Right cardiac atrium (tissue), 5 donors: ENCODE results near the gene MASP1. TPM values are rescaled to one million over a fixed set of nuclear protein-coding genes. Genes with fewer than 3 reads are reported as not detected.
A peak's percentile ranks its signal among the peaks of the same experiment; 100 is the strongest.

Experiments
- ATAC-seq, 2 donors: fragments of 200-7000 bp; cut with Tn5 transposase; one replicate each; pipeline versions ENCODE4 v1.8.0 to v1.9.1; 2020; ENCODE audit warnings: moderate library complexity in 2 of 2, mild to moderate bottlenecking in 1 of 2
- DNase-seq, 3 donors: peaks; one replicate each; pipeline ENCODE4 v3.0.0-alpha.2; 2020
- H3K27ac ChIP-seq: one replicate; pipeline ENCODE4 v1.5.1; 2013; ENCODE audit warnings: mild to moderate bottlenecking, low read length, control low read depth, moderate library complexity
- H3K27me3 ChIP-seq: one replicate; pipeline ENCODE4 v1.6.1; 2013; ENCODE audit not compliant: control insufficient read depth, insufficient read depth
- H3K4me1 ChIP-seq: one replicate; pipeline ENCODE4 v1.6.1; 2013; ENCODE audit warnings: low read length; ENCODE audit not compliant: control insufficient read depth, insufficient read depth
- H3K4me3 ChIP-seq: one replicate; pipeline ENCODE4 v1.5.1; 2013; ENCODE audit warnings: low read length, control low read depth
- H3K9me3 ChIP-seq: one replicate; pipeline ENCODE4 v1.6.1; 2013; ENCODE audit warnings: low read length; ENCODE audit not compliant: control insufficient read depth
- WGBS: extraction: QIAGEN DNeasy Blood & Tissue Kit; methylation state at CpG from one replicate; pipeline ENCODE4 v1.1.7; 2013; 5-methylcytosine and 5-hydroxymethylcytosine counted together
- intact Hi-C, 4 donors: fragments of 100-400 bp; cut with DNase I; formaldehyde crosslinking; loops; one replicate each; pipeline versions ENCODE4 v1.11.0 to v1.14.0; 2022 to 2023
- polyA plus RNA-seq: library from polyadenylated mRNA; stranded (reverse); fragments of 200-250 nt; gene quantifications from one replicate; pipeline ENCODE4 v1.2.3, GENCODE V29; 2013
- total RNA-seq, 4 donors: library from RNA; stranded (reverse); fragmentation: NEBNext Ultra II Directional; extraction: Animal tissue kit (Norgen Biotek cat#: 25700); gene quantifications; one replicate each; pipeline ENCODE4 v1.2.1, GENCODE V29; 2021
- donor health status: healthy with polysubstance abuse.
- donor health status: DM: no; HTN: yes; CAD: no.
- donor health status: DM: no; HTN: no; CAD: no.
- donor health status: DM: no; HTN: yes; CAD: no; lungs with severe emphysema.
- donor health status: DM: yes; HTN: yes; CAD: no.

MASP1 gene
- total and polyA plus RNA-seq, 5 donors: 21.0 to 56.3 (median 29.9) TPM

- ATAC-seq (peak; percentile 28 to 46), DNase-seq (peak in 2 of 3 donors; percentile 49 to 58)
- Histone ChIP-seq H3K27me3 (no peaks in the 10 kb centered on the region), H3K4me3 (no peak overlapping the region), H3K9me3 (no peaks in the 10 kb centered on the region), H3K4me1 (peaks cover 3% of the 10 kb centered on the region), H3K27ac (peak overlapping the region; percentile 79)
- intact Hi-C loops: no loop called here
- 83% methylated on average over 5 of the region's 5 CpGs for WGBS
These were observed 5.0 kb downstream of the MASP1 start for GRCh38 chr3:187286467-187287059.

- Histone ChIP-seq H3K9me3 (no peaks in the 10 kb centered on the region), H3K27ac (no peak overlapping the region), H3K4me1 (no peaks in the 10 kb centered on the region), H3K4me3 (no peak overlapping the region), H3K27me3 (no peaks in the 10 kb centered on the region)
- DNase-seq: peak in 2 of 3 donors; percentile 33 to 40
- peak; percentile 53 to 59 for ATAC-seq
- intact Hi-C loops: no loop called here
- 68% methylated on average over 4 of the region's 4 CpGs for WGBS
These were observed 10.3 kb downstream of the MASP1 start for GRCh38 chr3:187281191-187281714.

GRCh38 chr3:187280644-187281043 lies 10.9 kb downstream of the MASP1 start:
- H3K9me3 ChIP-seq: no peaks in the 10 kb centered on the region
- no peaks in the 10 kb centered on the region for H3K4me1 ChIP-seq
- DNase-seq (no peak), ATAC-seq (no peak)
- no peak overlapping the region for H3K4me3 ChIP-seq
- H3K27ac ChIP-seq: no peak overlapping the region
- H3K27me3 ChIP-seq: no peaks in the 10 kb centered on the region
- 78% methylated on average over 1 of the region's 1 CpG for WGBS
- intact Hi-C loops: no loop called here

- intact Hi-C loops: no loop called here
- Histone ChIP-seq H3K27me3 (no peaks in the 10 kb centered on the region), H3K9me3 (no peaks in the 10 kb centered on the region), H3K4me1 (no peaks in the 10 kb centered on the region), H3K4me3 (no peak overlapping the region), H3K27ac (no peak overlapping the region)
- DNase-seq (no peak), ATAC-seq (peak in 1 of 2 donors; percentile 14)
- WGBS: 72% methylated on average over 1 of the region's 1 CpG
These were observed 14.4 kb downstream of the MASP1 start for GRCh38 chr3:187277129-187277462.

GRCh38 chr3:187276397-187277128 lies 15.0 kb downstream of the MASP1 start:
- 82% methylated on average over 7 of the region's 7 CpGs for WGBS
- H3K27ac ChIP-seq: no peak overlapping the region

GRCh38 chr3:187274977-187275338 lies 16.6 kb downstream of the MASP1 start:
- Histone ChIP-seq H3K27me3 (no peaks in the 10 kb centered on the region), H3K4me3 (no peak overlapping the region), H3K9me3 (no peaks in the 10 kb centered on the region), H3K4me1 (no peaks in the 10 kb centered on the region), H3K27ac (no peak overlapping the region)
- DNase-seq (no peak), ATAC-seq (no peak)
- 57% methylated on average over 5 of the region's 5 CpGs for WGBS
- intact Hi-C loops: no loop called here

More at GRCh38 chr3:187276397-187277128, 15.0 kb downstream of the MASP1 start:
- ATAC-seq (peak in 1 of 2 donors; percentile 72), DNase-seq (no peak)
- H3K4me3 ChIP-seq: no peak overlapping the region
- intact Hi-C loops: no loop called here
- H3K4me1 ChIP-seq: no peaks in the 10 kb centered on the region
- H3K27me3 ChIP-seq: no peaks in the 10 kb centered on the region
- no peaks in the 10 kb centered on the region for H3K9me3 ChIP-seq

- ATAC-seq: no peak
- 84% methylated on average over 6 of the region's 6 CpGs for WGBS
- intact Hi-C loops: no loop called here
These were observed 17.1 kb downstream of the MASP1 start for GRCh38 chr3:187274315-187274976.

GRCh38 chr3:187271582-187271981 lies 20.0 kb downstream of the MASP1 start:
- Histone ChIP-seq H3K27ac (no peak overlapping the region), H3K4me1 (no peaks in the 10 kb centered on the region), H3K4me3 (no peak overlapping the region), H3K9me3 (peaks cover 2% of the 10 kb centered on the region), H3K27me3 (no peaks in the 10 kb centered on the region)
- intact Hi-C loops: no loop called here
- 82% methylated on average over 2 of the region's 2 CpGs for WGBS
- no peak for DNase-seq
- no peak for ATAC-seq

More at GRCh38 chr3:187274315-187274976, 17.1 kb downstream of the MASP1 start:
- Histone ChIP-seq H3K27me3 (no peaks in the 10 kb centered on the region), H3K9me3 (peaks cover under 1% of the 10 kb centered on the region), H3K4me3 (no peak overlapping the region), H3K4me1 (no peaks in the 10 kb centered on the region), H3K27ac (no peak overlapping the region)
- DNase-seq: no peak

GRCh38 chr3:187269486-187269885 lies 22.1 kb downstream of the MASP1 start:
- DNase-seq: no peak
- intact Hi-C loops: no loop called here
- H3K9me3 ChIP-seq: peaks cover 2% of the 10 kb centered on the region
- no peaks in the 10 kb centered on the region for H3K27me3 ChIP-seq
- no peak overlapping the region for H3K27ac ChIP-seq
- ATAC-seq: no peak
- no peaks in the 10 kb centered on the region for H3K4me1 ChIP-seq
- H3K4me3 ChIP-seq: no peak overlapping the region

GRCh38 chr3:187267306-187267705 lies 24.2 kb downstream of the MASP1 start:
- Histone ChIP-seq H3K4me1 (peaks cover 2% of the 10 kb centered on the region), H3K27ac (peak overlapping the region; percentile 51), H3K9me3 (peaks cover 2% of the 10 kb centered on the region), H3K4me3 (no peak overlapping the region), H3K27me3 (no peaks in the 10 kb centered on the region)
- ATAC-seq (peak in 1 of 2 donors; percentile 66), DNase-seq (no peak)
- 68% methylated on average over 3 of the region's 3 CpGs for WGBS
- intact Hi-C loops: no loop called here

- WGBS: 96% methylated on average over 1 of the region's 1 CpG
- peaks cover 2% of the 10 kb centered on the region for H3K9me3 ChIP-seq
- peak overlapping the region; percentile 66 for H3K27ac ChIP-seq
- H3K27me3 ChIP-seq: no peaks in the 10 kb centered on the region
- DNase-seq (no peak), ATAC-seq (no peak)
- intact Hi-C loops: no loop called here
- H3K4me1 ChIP-seq: peaks cover 2% of the 10 kb centered on the region
- H3K4me3 ChIP-seq: no peak overlapping the region
These were observed 24.8 kb downstream of the MASP1 start for GRCh38 chr3:187266691-187267090.
